ENCODE results near the gene DOK6. TPM values are rescaled to one million over a fixed set of nuclear protein-coding genes. Genes with fewer than 3 reads are reported as not detected.

The DOK6 gene
- total RNA-seq, 1 donor, result 2.2 TPM

DNA sequence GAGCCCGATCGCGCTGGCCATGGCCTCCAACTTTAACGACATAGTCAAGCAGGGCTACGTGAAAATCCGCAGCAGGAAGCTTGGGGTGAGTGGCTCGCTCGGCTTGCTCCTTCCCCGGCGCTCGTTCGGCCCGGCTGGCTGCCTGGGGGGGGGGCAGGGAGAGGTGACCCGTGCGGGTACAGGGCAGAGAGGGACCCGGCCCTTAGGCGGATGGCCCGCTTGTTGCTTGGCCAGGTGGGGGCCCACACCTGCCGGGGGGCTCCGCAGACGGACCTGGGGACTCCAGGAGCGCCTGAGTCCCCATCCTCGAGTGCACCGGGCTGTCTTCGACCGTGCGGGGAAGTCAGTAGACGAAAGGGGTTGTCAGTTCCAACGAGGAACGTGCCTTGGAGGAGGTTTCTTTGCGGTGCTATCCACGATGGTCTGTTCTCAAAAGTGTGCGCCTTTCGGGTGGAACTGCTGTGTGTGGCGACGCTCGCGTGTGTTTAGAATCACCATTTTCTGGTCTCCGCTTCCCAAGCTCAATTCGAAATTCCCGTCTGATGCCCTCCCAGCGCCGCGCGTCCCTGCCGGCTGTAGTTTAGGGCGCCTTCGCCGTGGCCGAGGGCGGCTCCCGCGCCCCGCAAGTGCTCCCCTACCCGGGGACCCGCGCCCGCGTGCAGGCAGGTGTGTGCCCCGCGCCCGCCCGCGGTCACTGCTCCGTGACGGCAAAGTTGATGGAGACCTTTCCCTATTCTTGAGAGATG, 711 bp downstream of the DOK6 start:
- H3K4me3 ChIP-seq (ENCODE audit: low read length), result no peak overlapping the region
- H3K9me3 ChIP-seq (ENCODE audit: low read depth, low read length), result no peaks in the 10 kb centered on the region
- H3K27me3 ChIP-seq (ENCODE audit: insufficient read depth, low read length), result peaks cover 58% of the 10 kb centered on the region
- H3K4me1 ChIP-seq (ENCODE audit: insufficient read depth, low read length), result no peaks in the 10 kb centered on the region

DNA sequence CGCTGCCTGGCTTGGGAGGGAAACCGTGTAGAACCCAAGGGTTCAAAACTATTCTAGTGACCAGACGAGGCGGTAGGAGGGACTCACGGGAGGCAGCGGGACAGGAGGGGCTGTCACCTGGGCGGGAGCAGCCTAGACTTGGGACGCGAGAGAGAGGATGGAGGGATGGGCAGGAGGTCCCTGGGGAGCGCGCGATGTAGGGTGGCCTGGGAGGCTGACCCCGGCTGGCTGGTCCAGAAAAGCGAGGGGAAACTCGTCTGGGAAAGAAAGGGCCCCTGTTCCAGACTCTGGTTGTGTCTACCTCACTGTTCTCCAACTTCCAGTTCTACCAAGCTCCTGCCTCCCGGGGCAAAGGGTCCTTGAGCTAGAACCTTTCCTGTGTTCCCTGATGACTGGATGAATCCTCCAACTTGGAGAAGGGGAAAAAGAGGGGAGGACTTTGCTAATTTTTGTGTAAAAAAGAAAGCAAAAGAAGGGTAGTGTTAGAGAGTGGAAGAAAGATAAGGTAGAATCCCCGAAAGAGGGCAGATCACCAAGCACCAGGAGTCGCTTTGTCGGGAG, 1.4 kb downstream of the DOK6 start:
- no peaks in the 10 kb centered on the region for H3K4me1 ChIP-seq (ENCODE audit: insufficient read depth, low read length)
- H3K27me3 ChIP-seq (ENCODE audit: insufficient read depth, low read length), result peaks cover 55% of the 10 kb centered on the region
- H3K9me3 ChIP-seq (ENCODE audit: low read depth, low read length), result no peaks in the 10 kb centered on the region
- no peak overlapping the region for H3K4me3 ChIP-seq (ENCODE audit: low read length)

DNA sequence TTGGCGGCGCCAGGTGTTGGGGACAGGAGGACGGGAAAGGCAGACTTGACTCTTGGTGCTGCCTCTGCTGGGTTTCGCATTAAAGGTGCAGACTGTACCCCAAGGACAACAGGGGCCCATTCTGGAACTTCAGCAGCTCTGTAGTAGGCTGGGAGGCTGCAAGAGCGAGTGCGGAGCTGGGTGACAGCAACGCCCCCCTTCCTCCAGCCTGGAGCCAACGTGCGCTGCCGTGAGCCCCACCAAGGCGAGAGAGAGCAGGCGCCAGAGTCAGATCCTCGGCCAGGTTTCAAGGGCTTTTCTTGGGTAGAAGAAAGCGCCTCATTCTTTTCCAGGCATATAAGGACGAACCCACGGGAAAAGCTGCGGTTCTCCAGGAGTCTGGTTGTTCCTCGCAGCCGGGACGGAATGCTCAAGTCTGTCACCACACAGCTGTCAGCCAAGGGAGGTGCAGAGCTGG, 1.9 kb downstream of the DOK6 start:
- H3K9me3 ChIP-seq (ENCODE audit: low read depth, low read length), result no peaks in the 10 kb centered on the region
- H3K27me3 ChIP-seq (ENCODE audit: insufficient read depth, low read length), result peaks cover 53% of the 10 kb centered on the region
- H3K4me3 ChIP-seq (ENCODE audit: low read length), result no peak overlapping the region
- H3K4me1 ChIP-seq (ENCODE audit: insufficient read depth, low read length), result no peaks in the 10 kb centered on the region

DNA sequence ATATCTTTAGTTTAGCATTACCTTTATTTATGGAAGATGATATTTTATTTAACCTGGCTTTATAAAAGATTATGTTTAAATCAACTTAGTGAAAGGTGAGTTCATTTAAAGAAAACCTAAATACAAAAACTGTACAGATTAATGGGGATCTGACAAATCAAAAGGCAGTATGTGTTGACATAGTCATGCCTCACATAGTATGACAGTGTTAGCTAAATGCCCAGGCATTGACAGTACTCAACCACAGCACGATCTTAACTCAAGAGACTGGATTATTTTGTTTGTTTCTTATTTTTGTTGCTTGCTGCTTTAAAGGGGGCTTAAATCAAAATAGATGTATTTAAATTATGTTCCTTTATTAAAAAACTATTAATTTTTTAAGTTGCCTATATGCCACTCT, 7.8 kb downstream of the DOK6 start:
- H3K4me1 ChIP-seq (ENCODE audit: insufficient read depth, low read length), result no peaks in the 10 kb centered on the region
- peaks cover 8% of the 10 kb centered on the region for H3K27me3 ChIP-seq (ENCODE audit: insufficient read depth, low read length)
- no peak overlapping the region for H3K4me3 ChIP-seq (ENCODE audit: low read length)
- no peaks in the 10 kb centered on the region for H3K9me3 ChIP-seq (ENCODE audit: low read depth, low read length)

DNA sequence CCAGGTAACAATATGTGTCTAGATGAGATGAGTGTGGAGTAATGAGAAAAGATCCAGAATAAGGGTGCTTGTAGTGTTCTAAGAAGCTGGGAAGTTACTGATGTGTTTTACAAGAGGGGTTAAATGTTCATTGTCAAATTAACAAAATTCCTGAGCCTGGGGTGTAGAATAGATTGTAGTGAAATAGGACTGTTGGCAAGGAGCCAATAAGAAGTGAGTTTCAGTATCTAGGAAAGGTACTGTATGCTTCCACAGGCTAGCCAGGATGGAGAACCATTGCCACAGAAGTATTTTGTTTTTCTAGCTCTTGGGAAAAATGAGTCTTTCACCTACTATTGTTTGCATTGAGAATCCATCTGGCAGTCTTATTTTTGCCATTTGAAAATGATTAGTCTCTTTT, 10.5 kb downstream of the DOK6 start:
- Histone ChIP-seq H3K9me3 (ENCODE audit: low read depth, low read length) (no peaks in the 10 kb centered on the region), H3K27me3 (ENCODE audit: insufficient read depth, low read length) (no peaks in the 10 kb centered on the region), H3K4me1 (ENCODE audit: insufficient read depth, low read length) (no peaks in the 10 kb centered on the region), H3K4me3 (ENCODE audit: low read length) (no peak overlapping the region)

DNA sequence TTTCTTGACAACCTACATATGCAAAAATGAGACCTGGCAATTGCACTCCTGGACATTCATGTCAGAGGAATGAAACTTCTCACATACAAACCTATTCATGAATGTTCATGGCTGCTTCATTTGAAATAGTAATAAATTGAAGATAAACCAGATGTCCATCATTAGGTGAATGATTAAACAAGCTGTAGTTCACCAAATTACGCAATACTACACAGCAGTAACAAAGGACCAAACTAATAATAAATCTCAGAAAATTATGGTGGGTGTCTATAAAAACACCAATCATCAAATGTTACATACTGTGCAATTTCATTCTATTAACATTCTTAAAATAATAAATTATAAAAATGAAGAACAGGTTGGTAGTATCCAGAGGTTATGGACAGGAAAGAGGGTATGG, 13.5 kb downstream of the DOK6 start:
- H3K27me3 ChIP-seq (ENCODE audit: insufficient read depth, low read length), result no peaks in the 10 kb centered on the region
- H3K4me3 ChIP-seq (ENCODE audit: low read length), result no peak overlapping the region
- no peaks in the 10 kb centered on the region for H3K4me1 ChIP-seq (ENCODE audit: insufficient read depth, low read length)
- H3K9me3 ChIP-seq (ENCODE audit: low read depth, low read length), result no peaks in the 10 kb centered on the region

DNA sequence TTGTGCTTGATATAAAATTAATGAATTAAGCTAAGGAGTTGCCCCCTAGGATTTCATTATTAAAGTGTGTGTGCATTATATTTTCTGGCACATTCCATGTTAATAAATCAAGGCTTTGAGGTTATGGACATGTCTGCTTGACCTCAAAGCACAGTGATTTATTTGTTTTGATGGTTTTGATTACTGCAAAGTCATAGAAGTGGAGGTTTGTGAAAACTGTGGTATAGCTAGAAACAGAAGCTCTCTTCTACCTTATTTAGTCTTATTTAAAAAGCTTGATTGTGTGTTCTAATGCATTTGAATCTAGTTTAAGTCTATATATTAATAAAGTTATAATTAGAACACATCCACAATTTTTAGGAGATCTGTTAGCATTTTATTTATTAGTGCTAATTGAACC, 32.2 kb downstream of the DOK6 start:
- Histone ChIP-seq H3K27me3 (ENCODE audit: insufficient read depth, low read length) (no peaks in the 10 kb centered on the region), H3K9me3 (ENCODE audit: low read depth, low read length) (no peaks in the 10 kb centered on the region), H3K4me1 (ENCODE audit: insufficient read depth, low read length) (no peaks in the 10 kb centered on the region), H3K4me3 (ENCODE audit: low read length) (no peak overlapping the region)

DNA sequence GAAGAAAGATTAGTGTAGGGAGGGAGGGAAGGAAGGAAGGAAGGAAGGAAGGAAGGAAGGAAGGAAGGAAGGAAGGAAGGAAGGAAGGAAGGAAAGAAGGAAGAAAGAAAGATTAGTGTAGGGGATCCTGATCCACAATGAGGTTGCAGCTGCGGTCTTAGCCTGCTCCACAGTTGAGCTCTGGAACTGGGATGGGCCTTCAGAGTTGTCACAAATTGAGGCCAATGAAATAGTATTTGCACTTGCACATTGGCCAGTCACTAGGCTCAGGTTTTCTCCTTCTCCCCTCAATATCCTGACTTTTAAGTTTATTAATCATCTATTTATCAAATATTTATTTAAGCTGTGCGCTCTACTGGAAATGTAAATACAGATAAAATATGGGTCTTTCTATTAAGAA, 34.3 kb downstream of the DOK6 start:
- Histone ChIP-seq H3K4me1 (ENCODE audit: insufficient read depth, low read length) (no peaks in the 10 kb centered on the region), H3K4me3 (ENCODE audit: low read length) (no peak overlapping the region), H3K9me3 (ENCODE audit: low read depth, low read length) (no peaks in the 10 kb centered on the region), H3K27me3 (ENCODE audit: insufficient read depth, low read length) (no peaks in the 10 kb centered on the region)

DNA sequence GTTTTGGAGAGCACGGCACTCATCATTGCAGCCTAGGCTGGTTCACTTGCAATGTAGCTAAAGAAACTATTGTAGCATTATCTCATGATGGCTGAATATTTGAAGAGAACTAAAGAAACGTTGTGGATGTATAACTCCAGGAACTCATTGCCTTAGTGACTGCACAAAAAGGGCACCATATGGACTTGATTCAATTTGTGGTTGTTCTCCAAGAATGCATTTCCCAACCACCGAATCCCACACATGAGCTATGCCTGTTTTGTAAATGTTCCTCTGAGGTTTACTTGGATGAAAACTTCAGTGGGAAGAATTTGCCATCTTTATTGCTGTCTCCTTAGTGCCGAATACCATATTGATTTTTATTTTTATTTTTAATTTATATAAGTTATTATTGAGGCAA, 43.5 kb downstream of the DOK6 start:
- Histone ChIP-seq H3K4me1 (ENCODE audit: insufficient read depth, low read length) (no peaks in the 10 kb centered on the region), H3K9me3 (ENCODE audit: low read depth, low read length) (peaks cover 8% of the 10 kb centered on the region), H3K27me3 (ENCODE audit: insufficient read depth, low read length) (no peaks in the 10 kb centered on the region), H3K4me3 (ENCODE audit: low read length) (no peak overlapping the region)

DNA sequence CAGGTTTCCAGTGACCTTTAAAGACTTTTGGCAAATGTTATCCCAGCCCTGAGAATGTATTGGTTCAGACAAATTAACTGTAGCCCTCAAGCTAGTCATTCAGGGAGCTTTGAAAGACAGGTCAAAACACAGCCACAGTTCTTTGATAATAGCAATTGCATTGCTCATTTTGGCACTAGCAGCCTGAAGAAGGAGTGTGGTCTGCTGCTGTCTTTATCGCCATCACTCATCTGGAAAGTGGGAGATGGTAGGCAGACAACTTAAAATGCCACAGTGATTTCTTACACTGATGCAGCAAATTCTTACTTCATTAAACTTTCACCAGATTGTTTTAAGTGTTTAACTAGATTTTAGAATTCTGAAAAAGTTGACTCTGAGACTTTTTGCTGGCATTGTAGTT, 47.2 kb downstream of the DOK6 start:
- Histone ChIP-seq H3K9me3 (ENCODE audit: low read depth, low read length) (peaks cover 8% of the 10 kb centered on the region), H3K4me1 (ENCODE audit: insufficient read depth, low read length) (no peaks in the 10 kb centered on the region), H3K4me3 (ENCODE audit: low read length) (no peak overlapping the region), H3K27me3 (ENCODE audit: insufficient read depth, low read length) (no peaks in the 10 kb centered on the region)

DNA sequence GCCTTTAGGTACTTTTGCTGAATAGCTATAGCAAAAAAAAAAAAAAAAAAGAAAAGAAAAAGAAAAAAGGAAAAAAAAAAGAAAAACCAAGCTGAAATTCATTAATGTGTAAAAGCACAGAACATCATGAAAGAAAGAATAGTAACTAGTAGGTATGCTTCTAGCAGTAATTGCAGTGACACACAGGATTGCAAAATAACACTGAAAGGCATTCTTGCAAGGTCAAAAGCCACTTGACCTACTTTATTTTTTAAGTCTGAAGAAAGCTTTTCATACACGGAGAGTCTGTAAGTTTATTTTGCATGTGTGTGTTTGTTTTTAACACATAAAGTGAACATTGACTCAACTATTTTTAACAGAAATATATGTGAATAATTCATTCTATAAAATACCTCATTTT, 54.4 kb downstream of the DOK6 start:
- H3K27me3 ChIP-seq (ENCODE audit: insufficient read depth, low read length), result no peaks in the 10 kb centered on the region
- no peaks in the 10 kb centered on the region for H3K9me3 ChIP-seq (ENCODE audit: low read depth, low read length)
- no peak overlapping the region for H3K4me3 ChIP-seq (ENCODE audit: low read length)
- H3K4me1 ChIP-seq (ENCODE audit: insufficient read depth, low read length), result no peaks in the 10 kb centered on the region

DNA sequence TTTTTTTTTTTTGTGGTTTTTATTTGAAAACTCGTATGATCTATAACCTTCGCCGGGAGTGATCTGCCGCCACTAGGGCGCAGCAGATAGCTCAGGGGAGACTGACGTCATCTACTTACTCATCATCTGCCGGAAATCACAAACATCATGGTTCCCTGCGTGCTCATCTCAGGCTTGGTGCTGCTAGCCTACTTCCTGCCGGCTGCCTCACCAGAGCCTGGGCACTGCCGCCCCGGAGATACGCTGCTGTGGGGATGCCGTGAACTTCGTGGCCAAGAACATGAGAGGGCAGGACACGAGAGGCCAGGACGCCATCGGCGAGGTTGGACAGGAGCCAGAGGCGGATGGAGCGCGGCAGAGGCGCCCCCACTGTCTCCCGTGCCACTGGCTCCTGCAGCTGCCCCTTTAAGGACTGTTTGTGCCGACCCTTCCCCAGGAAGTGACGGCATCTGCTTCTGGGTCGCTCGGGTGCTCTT, 68.8 kb downstream of the DOK6 start:
- H3K4me1 ChIP-seq (ENCODE audit: insufficient read depth, low read length), result no peaks in the 10 kb centered on the region
- no peaks in the 10 kb centered on the region for H3K27me3 ChIP-seq (ENCODE audit: insufficient read depth, low read length)
- H3K4me3 ChIP-seq (ENCODE audit: low read length), result no peak overlapping the region
- no peaks in the 10 kb centered on the region for H3K9me3 ChIP-seq (ENCODE audit: low read depth, low read length)

DNA sequence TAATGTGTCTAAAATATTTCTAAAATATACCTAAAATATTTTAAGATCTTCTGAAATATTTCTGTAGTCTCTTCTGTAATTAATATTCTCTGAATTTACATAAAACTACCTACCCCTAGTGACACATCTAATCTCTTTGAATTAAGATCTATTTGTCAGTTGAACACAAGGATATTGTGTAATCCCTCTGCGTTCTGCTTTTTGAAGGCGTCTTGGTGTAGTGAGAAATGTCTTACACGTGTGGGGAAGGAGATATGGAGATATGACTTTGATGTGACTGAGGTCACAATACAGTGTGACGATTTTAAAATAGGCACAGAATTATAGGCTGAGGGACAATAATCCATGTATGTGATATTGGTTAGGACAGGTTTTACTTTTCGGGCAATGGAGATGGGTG, 79.8 kb downstream of the DOK6 start:
- no peaks in the 10 kb centered on the region for H3K4me1 ChIP-seq (ENCODE audit: insufficient read depth, low read length)
- H3K9me3 ChIP-seq (ENCODE audit: low read depth, low read length), result no peaks in the 10 kb centered on the region
- no peaks in the 10 kb centered on the region for H3K27me3 ChIP-seq (ENCODE audit: insufficient read depth, low read length)
- H3K4me3 ChIP-seq (ENCODE audit: low read length), result no peak overlapping the region

DNA sequence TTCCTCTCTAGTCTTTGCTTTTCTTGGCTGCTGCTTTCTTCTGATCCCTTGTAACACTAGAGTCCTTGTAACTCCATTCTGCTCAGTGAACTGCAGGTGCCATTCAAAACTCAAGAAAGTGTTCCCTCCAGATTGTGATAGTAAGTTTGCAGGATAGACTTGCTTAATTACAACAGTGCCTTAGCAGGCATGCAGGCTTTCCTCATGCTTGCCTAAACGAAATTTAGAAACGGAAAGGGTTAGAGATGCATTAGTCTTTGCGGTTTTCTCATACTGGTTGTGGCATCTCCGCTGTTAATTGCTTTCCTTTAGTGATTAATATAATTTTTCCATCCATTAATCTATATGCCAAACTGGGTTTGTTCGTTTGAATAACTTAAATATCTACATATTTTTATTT, 82.9 kb downstream of the DOK6 start:
- H3K9me3 ChIP-seq (ENCODE audit: low read depth, low read length), result no peaks in the 10 kb centered on the region
- no peaks in the 10 kb centered on the region for H3K4me1 ChIP-seq (ENCODE audit: insufficient read depth, low read length)
- no peaks in the 10 kb centered on the region for H3K27me3 ChIP-seq (ENCODE audit: insufficient read depth, low read length)
- H3K4me3 ChIP-seq (ENCODE audit: low read length), result no peak overlapping the region

DNA sequence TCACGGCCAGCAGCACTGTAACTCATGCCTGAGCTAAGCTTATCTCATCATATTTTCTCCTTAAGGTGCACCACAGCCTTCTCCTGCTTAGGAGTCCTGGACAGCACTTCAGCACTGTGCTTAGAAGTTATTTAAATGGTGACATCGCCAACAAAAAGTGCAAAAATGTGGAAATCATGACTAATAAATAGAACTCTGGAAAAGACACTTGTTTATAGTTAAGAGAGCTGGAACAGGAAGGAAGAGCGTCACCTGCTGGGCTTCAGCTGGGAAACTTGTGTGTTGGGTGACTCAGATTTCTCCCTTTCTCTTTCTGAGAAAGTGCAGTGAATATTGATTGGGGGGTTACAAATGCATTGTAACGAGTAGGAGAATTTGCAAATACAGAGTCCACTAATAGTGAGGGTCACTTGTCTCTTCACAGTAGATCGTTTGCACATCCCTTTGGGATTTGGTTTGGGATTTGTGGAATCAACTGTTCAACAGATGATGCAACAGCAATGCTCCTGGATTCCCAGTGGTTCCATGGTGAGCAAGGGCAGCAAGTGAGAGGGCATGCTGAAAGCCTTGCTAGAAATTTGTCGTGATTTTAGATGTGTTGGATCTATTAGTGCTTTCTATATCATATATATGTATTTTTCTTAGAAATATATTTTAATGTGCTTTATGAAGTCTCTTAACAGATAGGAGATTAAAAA, 84.2 kb downstream of the DOK6 start:
- Histone ChIP-seq H3K4me1 (ENCODE audit: insufficient read depth, low read length) (no peaks in the 10 kb centered on the region), H3K27me3 (ENCODE audit: insufficient read depth, low read length) (no peaks in the 10 kb centered on the region), H3K4me3 (ENCODE audit: low read length) (no peak overlapping the region), H3K9me3 (ENCODE audit: low read depth, low read length) (no peaks in the 10 kb centered on the region)

All from mononuclear cell (primary cell).